ENCODE data around the gene IGLL5. TPM values are rescaled to one million over a fixed set of nuclear protein-coding genes. Genes with fewer than 3 reads are reported as not detected.

Gene IGLL5
- total RNA-seq (1 to 10 TPM in 3 of 7 donors, under 1 TPM in 3, not detected in 1; 0.40 to 9.8 (median 1.0) TPM), polyA plus RNA-seq (1 to 10 TPM; 1.7 to 9.4 TPM)
- long read RNA-seq, donor 1 = 0 reads
- long read RNA-seq, donor 2 = 0 reads
- long read RNA-seq, donor 3, partial matches to known transcripts = 0 of 1 reads
- long read RNA-seq, donor 3, other reads (novel, unspliced or antisense) = 1 of 1 reads

DNA sequence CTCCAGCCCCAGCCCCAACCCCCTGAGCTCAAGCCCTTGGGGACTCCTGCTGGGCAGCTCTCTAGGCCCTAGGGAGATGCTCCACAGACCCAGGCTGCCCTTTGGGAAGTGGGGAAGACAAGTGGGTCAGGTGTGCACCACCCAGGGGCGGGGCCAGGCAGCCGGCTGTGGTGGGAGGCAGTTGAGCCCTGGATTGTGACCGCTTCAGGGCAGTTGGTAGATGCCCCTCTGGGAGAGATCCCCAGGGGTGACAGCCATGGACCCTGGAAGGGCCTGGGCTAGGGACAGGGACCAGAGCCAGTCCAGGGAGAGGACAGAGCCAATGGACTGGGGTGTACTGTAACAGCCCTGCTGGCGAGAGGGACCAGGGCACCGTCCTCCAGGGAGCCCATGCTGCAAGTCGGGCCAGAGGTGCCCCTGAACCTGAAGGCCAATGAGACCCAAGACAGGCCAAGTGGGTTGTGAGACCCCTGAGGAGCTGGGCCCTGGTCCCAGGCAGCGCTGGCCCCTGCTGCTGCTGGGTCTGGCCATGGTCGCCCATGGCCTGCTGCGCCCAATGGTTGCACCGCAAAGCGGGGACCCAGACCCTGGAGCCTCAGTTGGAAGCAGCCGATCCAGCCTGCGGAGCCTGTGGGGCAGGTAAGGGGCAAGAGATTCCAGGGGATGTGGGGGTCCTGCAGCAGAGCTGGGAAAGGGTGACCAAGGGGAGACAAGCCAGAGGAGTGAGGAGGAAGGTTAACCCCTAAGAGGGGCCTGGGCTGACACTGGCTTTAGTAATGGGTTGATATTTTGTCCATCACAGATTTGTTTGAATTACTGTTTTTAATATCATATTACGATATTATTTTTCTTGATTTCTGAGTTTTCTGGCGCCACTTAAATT lies at the start of gene IGLL5:
Gene IGLL5, plus strand, starts transcription at position 196 of the 883 bp plus-strand sequence. Its CDS starts 238 bp downstream, at position 434.
- Histone ChIP-seq H3K27ac (no peak within 1 kb of the TSS), H3K4me3 (no peak within 1 kb of the TSS), H3K36me3 (no peaks in the 10 kb centered on the region), H3K4me1 (ENCODE audit: insufficient read depth) (no peaks in the 10 kb centered on the region), H3K27me3 (no peaks in the 10 kb centered on the region), H3K9me3 (no peaks in the 10 kb centered on the region)
- intact Hi-C loops (cut with DNase I) = no loop called here
- no peak for DNase-seq
- TF ChIP-seq, protein P1, sequence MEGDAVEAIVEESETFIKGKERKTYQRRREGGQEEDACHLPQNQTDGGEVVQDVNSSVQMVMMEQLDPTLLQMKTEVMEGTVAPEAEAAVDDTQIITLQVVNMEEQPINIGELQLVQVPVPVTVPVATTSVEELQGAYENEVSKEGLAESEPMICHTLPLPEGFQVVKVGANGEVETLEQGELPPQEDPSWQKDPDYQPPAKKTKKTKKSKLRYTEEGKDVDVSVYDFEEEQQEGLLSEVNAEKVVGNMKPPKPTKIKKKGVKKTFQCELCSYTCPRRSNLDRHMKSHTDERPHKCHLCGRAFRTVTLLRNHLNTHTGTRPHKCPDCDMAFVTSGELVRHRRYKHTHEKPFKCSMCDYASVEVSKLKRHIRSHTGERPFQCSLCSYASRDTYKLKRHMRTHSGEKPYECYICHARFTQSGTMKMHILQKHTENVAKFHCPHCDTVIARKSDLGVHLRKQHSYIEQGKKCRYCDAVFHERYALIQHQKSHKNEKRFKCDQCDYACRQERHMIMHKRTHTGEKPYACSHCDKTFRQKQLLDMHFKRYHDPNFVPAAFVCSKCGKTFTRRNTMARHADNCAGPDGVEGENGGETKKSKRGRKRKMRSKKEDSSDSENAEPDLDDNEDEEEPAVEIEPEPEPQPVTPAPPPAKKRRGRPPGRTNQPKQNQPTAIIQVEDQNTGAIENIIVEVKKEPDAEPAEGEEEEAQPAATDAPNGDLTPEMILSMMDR (IDR thresholded peaks at IDR 0.05) = no peak
- TF ChIP-seq EP300 (IDR thresholded peaks at IDR 0.05) = no peak
- TF ChIP-seq POLR2A (IDR thresholded peaks at IDR 0.05) = no peak
- 81 to 89% (median 84%) methylated on average over 15 of the region's 15 CpGs for WGBS, 3 donors

DNA sequence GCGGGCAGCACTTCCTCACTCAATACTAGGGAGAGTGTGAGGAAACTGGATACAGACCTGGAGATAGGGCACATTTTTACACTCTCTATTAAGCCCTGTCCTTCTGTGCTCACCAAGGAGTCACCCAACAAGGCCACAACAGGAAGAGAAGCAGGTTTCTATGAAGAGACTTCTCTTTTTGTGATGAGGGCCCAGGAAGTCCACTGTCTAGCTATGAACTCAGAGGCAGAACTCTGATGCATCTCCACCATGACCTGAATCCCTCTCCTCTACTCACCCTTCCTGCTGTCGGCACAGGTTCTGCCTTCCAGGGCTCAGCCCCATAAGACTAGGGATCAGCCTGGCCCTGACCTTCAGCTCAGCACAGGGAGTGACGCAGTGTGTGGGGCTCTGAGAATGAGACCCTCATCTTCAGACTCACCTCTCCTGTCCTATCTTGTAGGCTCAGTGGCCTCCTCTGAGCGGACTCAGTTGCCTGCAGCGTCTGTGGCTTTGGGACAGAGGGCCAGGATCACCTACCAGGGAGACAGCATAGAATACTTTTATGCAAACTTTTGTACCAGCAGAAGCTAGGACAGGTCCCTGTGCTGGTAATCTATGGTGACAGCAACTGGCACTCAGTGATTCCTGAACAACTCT lies 49.3 kb upstream of the IGLL5 start:
- DNase-seq = no peak
- WGBS, 3 donors = 86 to 95% (median 92%) methylated on average over 5 of the region's 5 CpGs
- H3K27ac ChIP-seq = no peak overlapping the region
- no peaks in the 10 kb centered on the region for H3K9me3 ChIP-seq
- no peak overlapping the region for H3K4me3 ChIP-seq
- no peaks in the 10 kb centered on the region for H3K36me3 ChIP-seq
- TF ChIP-seq, protein P1 (IDR thresholded peaks at IDR 0.05) = no peak
- TF ChIP-seq POLR2A (IDR thresholded peaks at IDR 0.05) (no peak), EP300 (IDR thresholded peaks at IDR 0.05) (no peak)
- intact Hi-C loops (cut with DNase I) = no loop called here
- peaks cover 4% of the 10 kb centered on the region for H3K27me3 ChIP-seq
- no peaks in the 10 kb centered on the region for H3K4me1 ChIP-seq (ENCODE audit: insufficient read depth)

DNA sequence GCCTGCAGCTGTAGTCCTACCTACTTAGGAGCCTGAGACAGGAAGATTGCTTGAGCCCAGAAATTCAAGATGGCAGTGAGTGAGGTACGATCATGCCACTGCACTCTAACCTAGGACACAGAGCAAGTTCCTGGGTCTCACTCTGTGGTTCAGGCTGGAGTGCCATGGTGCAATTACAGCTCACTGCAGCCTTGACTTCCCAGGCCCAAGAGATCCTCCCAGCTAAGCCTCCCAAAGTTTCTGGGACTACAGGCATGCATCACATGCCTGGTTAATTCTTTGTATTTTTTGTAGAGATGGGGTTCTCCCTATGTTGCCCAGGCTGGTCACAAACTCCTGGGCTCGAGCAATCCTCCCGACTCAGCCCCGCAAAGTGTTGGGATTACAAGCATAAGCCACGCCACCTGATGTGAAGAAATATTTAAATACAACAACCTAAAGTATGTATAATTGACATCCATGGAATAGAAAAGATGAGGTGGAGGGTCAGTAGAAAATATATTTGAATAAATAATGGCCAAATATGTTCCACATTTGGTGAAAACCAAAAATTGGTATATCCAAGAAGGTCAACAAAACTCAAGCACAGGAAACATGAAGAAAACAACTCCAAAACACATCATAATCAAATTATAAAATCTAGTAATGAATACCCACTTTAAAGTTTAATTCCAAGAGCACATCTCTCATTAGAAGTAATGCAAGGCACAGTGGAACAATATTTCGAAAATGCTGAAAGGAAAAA lies 47.9 kb upstream of the IGLL5 start:
- TF ChIP-seq POLR2A (IDR thresholded peaks at IDR 0.05) (no peak), EP300 (IDR thresholded peaks at IDR 0.05) (no peak)
- TF ChIP-seq, protein P1 (IDR thresholded peaks at IDR 0.05) = no peak
- DNase-seq = no peak
- no peak overlapping the region for H3K4me3 ChIP-seq
- intact Hi-C loops (cut with DNase I) = no loop called here
- H3K27me3 ChIP-seq = peaks cover 4% of the 10 kb centered on the region
- no peaks in the 10 kb centered on the region for H3K36me3 ChIP-seq
- no peaks in the 10 kb centered on the region for H3K9me3 ChIP-seq
- no peaks in the 10 kb centered on the region for H3K4me1 ChIP-seq (ENCODE audit: insufficient read depth)
- H3K27ac ChIP-seq = no peak overlapping the region
- WGBS, 3 donors = 73 to 76% (median 73%) methylated on average over 6 of the region's 6 CpGs

DNA sequence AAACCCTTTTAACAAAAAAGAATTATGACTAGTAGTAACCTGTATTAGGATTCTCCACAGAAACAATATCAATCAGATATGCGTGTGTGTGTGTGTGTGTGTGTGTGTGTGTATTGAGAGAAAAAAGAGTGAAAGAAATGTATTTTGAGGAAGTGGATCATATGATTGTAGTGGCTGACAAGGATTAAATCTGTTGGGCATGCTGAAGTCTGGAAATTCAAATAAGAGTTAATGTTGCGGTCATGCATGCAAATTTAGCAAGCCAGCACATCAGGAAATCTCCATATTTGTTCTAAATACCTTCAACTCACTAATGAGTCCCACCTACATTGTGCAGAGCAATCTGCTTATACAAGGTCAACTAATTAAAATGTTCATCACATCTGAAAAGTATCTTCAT lies 46.8 kb upstream of the IGLL5 start:
- H3K36me3 ChIP-seq = no peaks in the 10 kb centered on the region
- H3K4me1 ChIP-seq (ENCODE audit: insufficient read depth) = no peaks in the 10 kb centered on the region
- DNase-seq = no peak
- no peak overlapping the region for H3K27ac ChIP-seq
- H3K4me3 ChIP-seq = no peak overlapping the region
- peaks cover 4% of the 10 kb centered on the region for H3K27me3 ChIP-seq
- 57 to 73% (median 62%) methylated on average over 2 of the region's 2 CpGs for WGBS, 3 donors
- TF ChIP-seq EP300 (IDR thresholded peaks at IDR 0.05) (no peak), POLR2A (IDR thresholded peaks at IDR 0.05) (no peak)
- TF ChIP-seq, protein P1 (IDR thresholded peaks at IDR 0.05) = no peak
- intact Hi-C loops (cut with DNase I) = no loop called here
- H3K9me3 ChIP-seq = no peaks in the 10 kb centered on the region

Data from ovary (tissue), 10 donors.